Ovary (tissue), 9 donors: ENCODE measurements around the gene YEATS2. TPM values are rescaled to one million over a fixed set of nuclear protein-coding genes. Genes with fewer than 3 reads are reported as not detected.
"Not testable (repeated sequence)": the region's sequence is repeated elsewhere in the genome, so short reads cannot be mapped to it uniquely, and the experiment has no call there.

Experiments
- DNase-seq, 5 donors: peaks; one replicate each; pipeline ENCODE4 v3.0.0-alpha.2; 2019 to 2020
- H3K27ac ChIP-seq, 2 donors: fragments of 200-600 bp; one replicate each; pipeline versions ENCODE4 v1.5.1 to v1.8.0; 2019 to 2022
- H3K27me3 ChIP-seq: fragments of 200-600 bp; one replicate; pipeline ENCODE4 v1.8.0; 2022
- H3K36me3 ChIP-seq: fragments of 200-600 bp; sonication (generic); one replicate; pipeline ENCODE4 v1.5.1; 2019
- H3K4me1 ChIP-seq: one replicate; pipeline ENCODE4 v1.8.1; 2013; ENCODE audit warnings: mild to moderate bottlenecking, moderate library complexity; ENCODE audit not compliant: insufficient read depth
- H3K4me3 ChIP-seq: fragments of 200-600 bp; sonication (generic); one replicate; pipeline ENCODE4 v1.5.1; 2017
- H3K9me3 ChIP-seq, 2 donors: fragments of 200-600 bp in 1 of 2; sonication (generic) in 1 of 2; one replicate each; pipeline versions ENCODE4 v1.5.1 to v1.8.1; 2013 to 2019; ENCODE audit warnings: mild to moderate bottlenecking in 1 of 2, moderate library complexity in 1 of 2
- CTCF ChIP-seq, 3 donors: fragments of 450-650 bp in 2 of 3; fragments of 200-600 bp in 1 of 3; IDR thresholded peaks; one replicate each; pipeline versions ENCODE4 v1.5.1 to v1.8.0; 2016 to 2022; ENCODE audit warnings: antibody characterized with exemption in 3 of 3, mild to moderate bottlenecking in 1 of 3
- EP300 ChIP-seq: sonication (generic); formaldehyde crosslinking; IDR thresholded peaks from one replicate; pipeline ENCODE4 v1.6.1; 2017; ENCODE audit warnings: antibody characterized with exemption
- POLR2A ChIP-seq: fragments of 450-650 bp; IDR thresholded peaks from one replicate; pipeline ENCODE4 v1.6.1; 2017; ENCODE audit warnings: antibody characterized with exemption, mild to moderate bottlenecking, moderate library complexity
- WGBS, 3 donors: extraction: QIAGEN DNeasy Blood & Tissue Kit in 1 of 3; methylation state at CpG; one replicate each; pipeline versions ENCODE4 v1.1.5 to v1.1.7; 2013 to 2017; 5-methylcytosine and 5-hydroxymethylcytosine counted together
- intact Hi-C, 4 donors: fragments of 100-400 bp; cut with DNase I; formaldehyde crosslinking; loops; one replicate each; pipeline versions ENCODE4 v1.11.0 to v1.15.1; 2022 to 2023
- polyA plus RNA-seq, 2 donors: library from polyadenylated mRNA; stranded (reverse); fragments of 200-250 nt in 1 of 2; fragments of 350-450 nt in 1 of 2; fragmentation: Illumina TruSeq in 1 of 2; extraction: RNeasy Lipid Tissue Mini Kit (QIAGEN cat#74804) in 1 of 2; gene quantifications; one replicate each; pipeline ENCODE4 v1.2.3, GENCODE V29; 2013 to 2014
- total RNA-seq, 7 donors: library from RNA; depleted of rRNA in 2 of 7; stranded (reverse); fragments of >200 nt in 2 of 7; fragmentation: NEBNext Ultra II Directional in 3 of 7; extraction: Animal tissue kit (Norgen Biotek cat#: 25700) in 3 of 7; gene quantifications; one replicate each; pipeline versions ENCODE4 v1.1.0 to v1.2.4, GENCODE V29; 2016 to 2023
- donor health status: DM: no; HTN: no; CAD: no; lungs with moderate emphysema.
- donor health status: DM: no; HTN: no; CAD: no.
- donor health status: Bipolar disorder and iron deficiency.
- donor health status: DM: yes; HTN: yes; CAD: no.
- donor health status: DM: no; HTN: no; CAD: no.
- donor health status: DM: yes; HTN: yes; CAD: no.

Gene YEATS2
- total and polyA plus RNA-seq, 9 donors: 11.3 to 35.5 (median 26.0) TPM

DNA sequence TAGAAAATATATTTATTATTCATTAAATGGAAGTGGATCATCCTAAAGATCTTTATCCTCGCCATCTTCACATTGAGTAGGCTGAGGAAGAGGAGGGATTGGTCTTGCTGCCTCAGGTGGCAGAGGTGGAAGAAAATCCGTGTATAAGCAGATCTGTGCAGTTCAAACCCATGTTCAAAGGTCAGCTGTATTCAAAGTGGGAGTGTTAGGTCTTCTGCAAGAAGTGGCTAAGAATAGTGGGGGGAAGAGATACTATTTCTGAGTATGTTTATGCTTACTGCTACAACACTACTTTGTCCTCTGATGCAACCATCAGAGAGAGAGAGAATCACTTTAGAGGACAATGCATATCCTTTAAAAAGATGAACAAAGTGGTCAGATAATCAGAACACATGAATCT is 39.5 kb downstream of the YEATS2 start:
- H3K36me3 ChIP-seq: no peaks in the 10 kb centered on the region
- H3K9me3 ChIP-seq: no peaks in the 10 kb centered on the region
- TF ChIP-seq EP300 (no peak), CTCF (IDR thresholded peaks at IDR 0.05) (no peak), POLR2A (no peak)
- H3K4me3 ChIP-seq: no peak overlapping the region
- WGBS, 3 donors: 64 to 73% (median 69%) methylated on average over 2 of the region's 2 CpGs
- no peak for DNase-seq
- H3K27ac ChIP-seq: no peak overlapping the region
- H3K27me3 ChIP-seq: no peaks in the 10 kb centered on the region
- intact Hi-C loops: no loop called here
- no peaks in the 10 kb centered on the region for H3K4me1 ChIP-seq

GRCh38 chr3:183740154-183740553 is 42.6 kb downstream of the YEATS2 start:
- not testable (repeated sequence) for H3K27ac ChIP-seq
- WGBS, 3 donors: 100% methylated on average over 1 of the region's 1 CpG

DNA sequence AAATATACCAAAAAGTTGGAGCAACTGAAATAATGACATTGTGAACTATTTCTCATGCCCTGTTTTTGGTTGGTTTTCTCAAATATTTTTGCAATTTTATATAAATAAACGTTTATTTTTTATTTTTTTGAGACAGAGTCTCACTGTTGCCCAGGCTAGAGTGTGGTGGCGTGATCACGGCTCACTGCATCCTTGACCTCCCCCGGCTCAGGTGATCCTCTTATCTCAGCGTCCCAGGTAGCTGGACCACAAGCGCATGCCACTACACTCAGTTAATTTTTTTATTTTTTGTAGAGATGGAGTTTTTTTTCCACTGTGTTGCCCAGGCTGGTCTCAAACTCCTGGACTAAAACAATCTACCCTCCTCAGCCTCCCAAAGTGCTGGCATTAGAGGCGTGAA is 45.6 kb downstream of the YEATS2 start:
- no peak overlapping the region for H3K27ac ChIP-seq
- no peaks in the 10 kb centered on the region for H3K4me1 ChIP-seq
- no peak overlapping the region for H3K4me3 ChIP-seq
- H3K27me3 ChIP-seq: no peaks in the 10 kb centered on the region
- no peak for DNase-seq
- intact Hi-C loops: no loop called here
- TF ChIP-seq CTCF (IDR thresholded peaks at IDR 0.05) (no peak), POLR2A (no peak), EP300 (no peak)
- 72 to 87% (median 82%) methylated on average over 7 of the region's 7 CpGs for WGBS, 3 donors
- H3K9me3 ChIP-seq: no peaks in the 10 kb centered on the region
- no peaks in the 10 kb centered on the region for H3K36me3 ChIP-seq

More at GRCh38 chr3:183740154-183740553, 42.6 kb downstream of the YEATS2 start:
- H3K4me1 ChIP-seq, H3K36me3 ChIP-seq, H3K4me3 ChIP-seq, H3K27me3 ChIP-seq, intact Hi-C loops, DNase-seq, H3K9me3 ChIP-seq: not testable (repeated sequence)

GRCh38 chr3:183745300-183746098 is 47.9 kb downstream of the YEATS2 start:
- Histone ChIP-seq H3K4me3 (no peak overlapping the region), H3K9me3 (no peaks in the 10 kb centered on the region), H3K36me3 (no peaks in the 10 kb centered on the region), H3K4me1 (no peaks in the 10 kb centered on the region), H3K27ac (no peak overlapping the region), H3K27me3 (no peaks in the 10 kb centered on the region)
- intact Hi-C loops: no loop called here
- no peak for DNase-seq
- WGBS, 3 donors: 76 to 77% (median 77%) methylated on average over 16 of the region's 16 CpGs
- TF ChIP-seq EP300 (no peak), CTCF (IDR thresholded peaks at IDR 0.05) (no peak), POLR2A (no peak)

DNA sequence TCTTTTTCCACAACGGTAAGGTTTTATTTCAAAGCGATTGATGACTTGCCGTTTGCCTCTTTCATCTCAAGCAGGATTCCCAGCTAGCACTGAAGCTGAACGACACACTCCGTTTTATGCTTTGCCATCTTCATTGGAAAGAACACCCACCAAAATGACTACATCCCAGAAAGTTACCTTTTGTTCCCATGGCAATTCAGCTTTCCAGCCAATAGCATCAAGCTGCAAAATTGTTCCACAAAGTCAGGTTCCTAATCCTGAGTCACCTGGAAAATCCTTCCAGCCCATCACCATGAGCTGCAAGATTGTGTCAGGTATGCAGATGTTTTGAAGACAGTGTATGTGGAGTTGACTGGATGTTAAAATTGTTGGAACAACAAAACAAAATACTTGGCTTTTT is 56.5 kb downstream of the YEATS2 start:
- no peaks in the 10 kb centered on the region for H3K36me3 ChIP-seq
- DNase-seq: no peak
- intact Hi-C loops: no loop called here
- TF ChIP-seq CTCF (IDR thresholded peaks at IDR 0.05) (no peak), POLR2A (no peak), EP300 (no peak)
- no peaks in the 10 kb centered on the region for H3K9me3 ChIP-seq
- no peaks in the 10 kb centered on the region for H3K4me1 ChIP-seq
- H3K27ac ChIP-seq: no peak overlapping the region
- no peak overlapping the region for H3K4me3 ChIP-seq
- no peaks in the 10 kb centered on the region for H3K27me3 ChIP-seq
- WGBS, 3 donors: 86 to 89% (median 87%) methylated on average over 5 of the region's 5 CpGs
